HAP-1 (cell line): Measurements from ENCODE around the gene ADAMTS8.

Experiments
- DNase-seq, 2 experiments: peaks; one replicate each; pipeline ENCODE4 v3.0.0-alpha.2; 2016 to 2020; ENCODE audit warnings: low spot score in 2 of 2
- H3K27me3 ChIP-seq: fragments of 250-450 bp; sonication (Bioruptor Pico); 2 replicates; pipeline ENCODE4 v1.5.1; 2020; ENCODE audit warnings: low read depth, mild to moderate bottlenecking, moderate library complexity
- H3K36me3 ChIP-seq: fragments of 250-450 bp; sonication (Bioruptor Pico); replicated peaks from 2 replicates; pipeline ENCODE4 v1.5.1; 2020; ENCODE audit warnings: mild to moderate bottlenecking
- H3K4me1 ChIP-seq: fragments of 250-450 bp; sonication (Bioruptor Pico); 2 replicates; pipeline ENCODE4 v1.5.1; 2020; ENCODE audit warnings: mild to moderate bottlenecking
- H3K4me3 ChIP-seq: fragments of 250-450 bp; sonication (Bioruptor Pico); 2 replicates; pipeline ENCODE4 v1.5.1; 2020; ENCODE audit warnings: mild to moderate bottlenecking, moderate library complexity
- H3K9me3 ChIP-seq: fragments of 250-450 bp; sonication (Bioruptor Pico); 2 replicates; pipeline ENCODE4 v1.5.1; 2020; ENCODE audit warnings: mild to moderate bottlenecking, moderate library complexity
- in situ Hi-C: fragments of 300-500 bp; cut with MboI; formaldehyde crosslinking; loops from 3 replicates; pipeline ENCODE4 v1.14.3; 2020; ENCODE audit warnings: low sequenced_read_pairs, inconsistent platforms, mixed read lengths

ADAMTS8 gene

DNA sequence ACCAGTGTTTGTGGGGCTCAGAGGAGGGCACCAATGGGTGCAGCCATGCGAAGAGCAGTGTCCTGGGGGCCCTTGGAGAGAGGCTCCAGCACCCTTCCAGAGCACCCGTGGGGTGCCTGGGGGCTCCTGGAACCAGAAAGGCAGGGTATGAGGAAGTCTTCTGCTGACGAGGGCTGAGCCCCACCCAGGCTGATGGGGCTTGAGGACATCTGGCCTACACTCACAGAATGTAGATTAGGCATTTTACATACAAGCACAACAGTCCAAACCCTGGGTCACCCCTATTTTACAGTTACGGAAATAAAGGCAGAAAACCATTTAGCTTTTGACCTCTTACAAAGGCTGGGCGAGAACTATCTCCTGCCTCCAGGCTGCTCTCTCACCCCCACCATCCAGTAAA lies 47.6 kb downstream of the ADAMTS8 start:
- H3K4me3 ChIP-seq, result no peak overlapping the region
- H3K9me3 ChIP-seq, result no peaks in the 10 kb centered on the region
- in situ Hi-C loops, result no loop called here
- no peak for DNase-seq
- no peaks in the 10 kb centered on the region for H3K36me3 ChIP-seq
- H3K27me3 ChIP-seq, result no peaks in the 10 kb centered on the region
- no peaks in the 10 kb centered on the region for H3K4me1 ChIP-seq

DNA sequence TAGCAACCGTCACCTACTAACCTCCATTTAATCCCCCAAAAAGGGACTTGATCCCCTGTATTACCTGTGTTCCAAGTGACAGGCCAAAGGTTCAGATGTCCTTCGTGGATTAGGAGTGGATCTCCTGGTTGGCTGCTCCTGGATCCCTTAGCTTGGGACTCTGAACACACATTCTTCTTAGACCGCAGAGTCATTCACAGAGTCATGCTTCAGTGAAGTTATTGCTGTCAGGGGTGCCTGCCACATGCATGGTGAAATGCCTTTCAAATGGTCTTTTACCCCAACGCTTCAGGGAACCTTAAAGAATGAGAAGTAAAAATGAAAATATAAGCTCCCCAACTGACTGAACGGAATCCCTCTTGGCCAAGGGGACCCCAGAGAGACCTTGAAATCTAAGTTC lies 49.1 kb downstream of the ADAMTS8 start:
- in situ Hi-C loops, result no loop called here
- H3K27me3 ChIP-seq, result no peaks in the 10 kb centered on the region
- no peaks in the 10 kb centered on the region for H3K9me3 ChIP-seq
- H3K4me3 ChIP-seq, result no peak overlapping the region
- H3K36me3 ChIP-seq, result no peaks in the 10 kb centered on the region
- H3K4me1 ChIP-seq, result no peaks in the 10 kb centered on the region
- DNase-seq, result no peak

DNA sequence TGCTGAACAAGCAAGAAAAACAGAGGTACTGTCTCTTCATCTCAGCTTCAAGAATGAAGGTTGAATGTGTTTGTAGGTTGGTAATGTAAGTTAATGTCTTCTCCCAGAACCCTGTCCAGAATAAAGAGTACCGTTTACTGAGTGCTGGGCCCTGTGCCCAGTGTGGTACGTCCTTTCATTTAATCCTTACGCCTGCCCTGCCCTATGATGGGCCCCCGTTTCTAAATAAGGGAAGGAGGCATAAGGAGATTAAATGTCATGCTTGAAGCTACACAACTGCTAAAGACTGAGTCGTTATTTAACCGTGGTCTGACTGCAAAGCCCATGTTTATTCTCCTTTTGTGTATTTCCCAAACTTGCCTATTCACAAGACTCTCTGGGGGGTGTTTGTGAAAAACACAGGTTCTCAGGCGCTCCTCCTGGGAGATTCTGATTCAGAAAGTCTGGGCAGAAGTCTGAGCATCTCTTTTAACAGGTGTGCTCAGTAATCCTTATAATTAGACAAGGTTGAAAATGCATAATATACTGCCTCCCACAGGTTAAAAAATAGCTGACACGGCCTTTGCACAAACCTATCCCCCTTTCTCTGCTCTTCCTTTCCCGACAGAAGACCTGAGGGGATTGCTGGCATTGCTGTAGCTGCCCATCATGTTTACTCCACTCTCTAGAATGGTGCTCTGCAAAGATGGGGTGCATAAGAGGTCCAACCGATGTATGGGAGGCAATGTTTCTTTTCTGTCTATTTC lies 57.4 kb downstream of the ADAMTS8 start:
- no peaks in the 10 kb centered on the region for H3K36me3 ChIP-seq
- H3K4me3 ChIP-seq, result no peak overlapping the region
- H3K4me1 ChIP-seq, result peaks cover 3% of the 10 kb centered on the region; the same call in 1 of the 2 replicates
- in situ Hi-C loops, result no loop called here
- no peak for DNase-seq
- no peaks in the 10 kb centered on the region for H3K9me3 ChIP-seq
- no peaks in the 10 kb centered on the region for H3K27me3 ChIP-seq

DNA sequence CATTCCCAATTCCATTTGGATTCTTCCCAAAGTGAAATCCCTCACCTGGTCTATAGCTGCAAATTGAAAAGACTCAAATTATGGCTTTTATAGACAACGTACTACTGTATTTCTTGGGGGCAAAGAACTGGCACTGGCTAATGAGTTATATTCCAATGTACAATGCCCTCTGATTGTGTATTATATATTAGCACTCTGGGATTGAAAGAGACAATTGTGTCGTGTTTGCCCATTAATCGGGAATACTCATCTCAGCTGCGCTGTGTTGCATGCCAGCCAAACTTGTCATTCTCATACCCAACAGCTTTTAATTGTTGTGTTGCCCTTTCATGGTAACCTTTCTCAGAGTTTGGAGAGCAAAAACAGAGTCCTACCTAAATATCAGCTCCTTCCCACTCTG lies 58.7 kb downstream of the ADAMTS8 start:
- Histone ChIP-seq H3K27me3 (no peaks in the 10 kb centered on the region), H3K9me3 (no peaks in the 10 kb centered on the region), H3K36me3 (no peaks in the 10 kb centered on the region), H3K4me1 (peaks cover 3% of the 10 kb centered on the region; the same call in 1 of the 2 replicates), H3K4me3 (no peak overlapping the region)
- DNase-seq, result no peak
- in situ Hi-C loops, result no loop called here

DNA sequence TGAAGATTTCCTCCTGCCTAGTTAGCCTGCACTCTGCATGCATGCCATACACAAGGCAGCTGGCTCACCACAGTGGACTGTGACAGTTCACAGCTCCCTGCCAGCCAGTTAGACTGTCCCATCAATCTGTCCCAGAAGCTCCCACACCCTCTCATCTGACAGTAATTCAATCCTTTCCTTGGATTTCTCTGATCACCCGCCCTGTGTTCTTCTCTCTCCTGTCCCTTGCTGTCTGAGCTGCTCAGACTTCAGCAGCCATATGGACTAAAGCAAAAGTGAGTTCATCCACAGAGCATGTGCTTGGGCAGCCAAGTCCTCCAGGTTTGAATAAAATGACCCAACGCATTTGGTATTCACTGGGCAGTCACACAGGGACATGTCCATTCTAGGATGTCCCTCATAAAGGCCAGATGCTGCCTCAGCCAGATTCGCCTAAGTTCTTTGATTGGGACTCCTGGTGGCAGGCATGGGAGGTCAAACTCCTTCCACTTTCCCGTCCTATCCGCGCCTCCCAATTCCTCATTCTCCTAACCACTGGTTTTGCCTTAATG lies 59.2 kb downstream of the ADAMTS8 start:
- no peak for DNase-seq
- H3K4me1 ChIP-seq, result peaks cover 3% of the 10 kb centered on the region; the same call in 1 of the 2 replicates
- in situ Hi-C loops, result no loop called here

DNA sequence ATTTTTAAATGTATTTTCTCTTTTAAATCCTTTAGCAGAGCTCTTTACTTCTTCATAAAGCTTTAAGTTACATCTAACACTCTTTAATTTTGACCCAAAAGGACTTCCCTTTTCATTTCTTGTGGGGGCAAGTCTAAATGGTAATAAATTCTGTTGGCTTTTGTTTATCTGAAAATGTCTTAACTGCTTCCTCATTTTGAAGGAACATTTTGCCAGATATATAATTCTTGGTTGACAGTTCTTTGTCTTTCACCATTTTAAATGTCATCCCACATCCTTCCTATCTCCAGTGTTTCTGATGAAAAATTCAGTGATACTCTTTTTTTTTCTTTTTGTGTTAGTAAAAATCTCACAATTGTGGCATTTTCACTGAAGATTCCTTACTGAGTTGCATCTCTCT lies 69.0 kb downstream of the ADAMTS8 start:
- Histone ChIP-seq H3K4me3 (no peak overlapping the region), H3K27me3 (no peaks in the 10 kb centered on the region), H3K36me3 (no peaks in the 10 kb centered on the region), H3K9me3 (no peaks in the 10 kb centered on the region; the same call in 1 of the 2 replicates), H3K4me1 (no peaks in the 10 kb centered on the region)
- in situ Hi-C loops, result no loop called here
- DNase-seq, result no peak

More for the DNA sequence above, 59.2 kb downstream of the ADAMTS8 start:
- Histone ChIP-seq H3K9me3 (no peaks in the 10 kb centered on the region), H3K36me3 (no peaks in the 10 kb centered on the region), H3K27me3 (no peaks in the 10 kb centered on the region), H3K4me3 (no peak overlapping the region)

DNA sequence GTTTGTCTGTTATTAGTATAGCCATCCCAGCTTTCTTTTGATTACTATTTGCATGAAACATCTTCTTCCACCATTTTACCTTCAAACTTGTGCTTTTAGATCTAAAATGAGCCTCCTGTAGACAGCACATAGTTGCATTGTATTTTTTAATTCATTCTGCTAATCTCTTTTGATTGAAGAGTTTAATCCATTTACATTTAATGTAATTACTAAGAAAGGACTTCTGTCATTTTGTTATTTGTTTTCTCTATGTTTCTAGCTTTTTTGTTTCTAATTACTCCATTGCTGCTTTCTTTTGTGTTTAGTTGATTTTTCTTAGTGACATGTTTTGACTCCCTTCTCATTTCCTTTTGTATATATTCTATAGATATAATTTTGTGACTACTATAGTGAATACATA lies 70.0 kb downstream of the ADAMTS8 start:
- no peak for DNase-seq
- no peaks in the 10 kb centered on the region for H3K27me3 ChIP-seq
- H3K4me3 ChIP-seq, result no peak overlapping the region
- no peaks in the 10 kb centered on the region; the same call in 1 of the 2 replicates for H3K9me3 ChIP-seq
- in situ Hi-C loops, result no loop called here
- H3K36me3 ChIP-seq, result no peaks in the 10 kb centered on the region
- no peaks in the 10 kb centered on the region for H3K4me1 ChIP-seq
